GM19324 (cell line): ENCODE data around the gene ITGB4.

Experiments
- ATAC-seq: cut with Tn5 transposase; IDR thresholded peaks from one replicate; pipeline ENCODE4 v1.9.1; 2021; ENCODE audit warnings: mild to moderate bottlenecking, moderate library complexity; ENCODE audit not compliant: unreplicated experiment, low FRiP score

Gene ITGB4

DNA sequence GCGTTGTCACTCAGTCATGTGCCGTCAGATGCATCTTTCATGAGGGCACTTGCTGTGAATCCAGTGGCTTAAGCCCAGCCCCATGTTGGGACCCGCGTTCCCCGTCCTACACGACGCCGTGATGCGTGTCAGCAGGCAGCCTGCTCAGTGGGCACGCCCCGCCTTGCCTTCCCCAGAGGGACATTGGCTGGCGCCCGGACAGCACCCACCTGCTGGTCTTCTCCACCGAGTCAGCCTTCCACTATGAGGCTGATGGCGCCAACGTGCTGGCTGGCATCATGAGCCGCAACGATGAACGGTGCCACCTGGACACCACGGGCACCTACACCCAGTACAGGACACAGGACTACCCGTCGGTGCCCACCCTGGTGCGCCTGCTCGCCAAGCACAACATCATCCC is 8.8 kb downstream of the ITGB4 start:
- ATAC-seq: no peak

DNA sequence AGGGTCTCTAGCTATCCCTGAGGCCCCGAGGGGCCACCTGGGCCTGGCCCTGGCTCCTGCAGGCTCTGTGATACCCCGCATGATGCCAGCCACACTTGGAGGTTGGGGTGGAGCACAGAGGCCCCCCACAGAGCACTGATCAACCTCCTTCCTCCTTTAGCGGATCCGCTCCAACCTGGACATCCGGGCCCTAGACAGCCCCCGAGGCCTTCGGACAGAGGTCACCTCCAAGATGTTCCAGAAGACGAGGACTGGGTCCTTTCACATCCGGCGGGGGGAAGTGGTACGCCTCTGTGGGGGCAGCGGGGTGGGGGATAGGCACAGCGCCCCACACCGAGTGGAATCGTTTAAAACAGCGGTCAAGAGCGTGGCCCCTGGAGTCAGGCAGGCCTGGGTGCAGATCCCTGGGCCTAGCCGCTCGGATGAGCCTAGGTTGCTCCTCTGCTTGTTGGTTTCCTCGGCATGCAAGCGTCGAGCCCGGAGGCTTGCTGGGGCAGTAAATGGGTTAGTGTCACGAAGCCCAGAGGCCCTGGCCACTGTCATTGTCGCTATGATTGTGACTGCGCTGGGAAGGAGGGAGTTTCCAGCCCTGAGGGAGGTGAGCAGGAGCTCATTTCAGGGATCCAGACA is 9.9 kb downstream of the ITGB4 start:
- ATAC-seq: no peak

DNA sequence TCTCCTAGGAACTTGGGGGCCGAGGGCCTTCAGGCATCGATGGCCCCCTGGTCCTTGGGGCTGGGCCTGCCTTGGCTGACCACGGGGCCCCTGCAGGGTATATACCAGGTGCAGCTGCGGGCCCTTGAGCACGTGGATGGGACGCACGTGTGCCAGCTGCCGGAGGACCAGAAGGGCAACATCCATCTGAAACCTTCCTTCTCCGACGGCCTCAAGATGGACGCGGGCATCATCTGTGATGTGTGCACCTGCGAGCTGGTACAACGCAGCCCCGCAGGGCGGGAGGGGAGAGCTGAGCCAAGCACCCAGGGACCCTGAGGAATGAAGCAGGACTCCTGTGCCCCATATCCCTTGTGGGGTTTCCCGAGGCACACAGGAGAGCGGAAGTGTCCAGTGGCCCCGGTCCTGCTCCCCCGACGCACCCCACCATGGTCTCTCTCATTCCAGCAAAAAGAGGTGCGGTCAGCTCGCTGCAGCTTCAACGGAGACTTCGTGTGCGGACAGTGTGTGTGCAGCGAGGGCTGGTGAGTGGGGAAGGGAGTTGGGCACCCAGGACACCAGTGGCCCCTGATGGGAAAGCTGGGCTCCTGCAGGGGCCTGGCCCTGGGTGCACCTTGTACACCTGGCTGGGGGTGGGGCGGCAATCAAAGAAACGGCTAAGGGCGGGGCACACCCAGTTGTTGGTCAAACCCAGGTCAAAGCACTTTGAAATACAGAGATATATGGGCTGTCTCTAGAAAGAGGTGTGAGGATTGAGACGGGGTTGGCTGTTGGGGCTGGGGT is 10.6 kb downstream of the ITGB4 start:
- no peak for ATAC-seq

GRCh38 chr17:75733471-75733870 is 12.2 kb downstream of the ITGB4 start:
- ATAC-seq: no peak

- ATAC-seq: no peak
These were observed 13.5 kb downstream of the ITGB4 start for GRCh38 chr17:75734674-75735294.

DNA sequence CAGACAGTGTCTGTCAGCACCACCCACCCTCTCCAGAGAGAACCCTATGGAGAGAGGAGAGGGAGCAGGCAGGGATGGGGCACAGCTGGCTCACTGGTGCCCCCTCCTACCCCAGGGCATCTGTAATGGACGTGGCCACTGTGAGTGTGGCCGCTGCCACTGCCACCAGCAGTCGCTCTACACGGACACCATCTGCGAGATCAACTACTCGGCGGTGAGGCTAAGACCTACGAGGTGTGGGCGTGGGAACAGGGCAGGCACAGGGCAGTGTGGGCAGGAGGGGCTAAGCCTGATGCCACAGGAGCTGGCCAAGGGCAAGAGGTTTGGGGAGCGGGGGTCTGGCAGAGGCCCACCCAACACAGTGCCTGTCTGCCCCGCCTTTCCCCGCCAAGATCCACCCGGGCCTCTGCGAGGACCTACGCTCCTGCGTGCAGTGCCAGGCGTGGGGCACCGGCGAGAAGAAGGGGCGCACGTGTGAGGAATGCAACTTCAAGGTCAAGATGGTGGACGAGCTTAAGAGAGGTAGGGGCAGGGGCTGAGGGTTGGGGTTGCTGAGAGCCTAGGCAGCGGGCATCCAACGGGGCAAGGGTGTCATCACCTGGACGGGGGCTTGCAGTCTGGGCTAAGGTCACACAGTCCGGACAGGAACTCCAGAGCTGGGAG is 15.0 kb downstream of the ITGB4 start:
- ATAC-seq: no peak

DNA sequence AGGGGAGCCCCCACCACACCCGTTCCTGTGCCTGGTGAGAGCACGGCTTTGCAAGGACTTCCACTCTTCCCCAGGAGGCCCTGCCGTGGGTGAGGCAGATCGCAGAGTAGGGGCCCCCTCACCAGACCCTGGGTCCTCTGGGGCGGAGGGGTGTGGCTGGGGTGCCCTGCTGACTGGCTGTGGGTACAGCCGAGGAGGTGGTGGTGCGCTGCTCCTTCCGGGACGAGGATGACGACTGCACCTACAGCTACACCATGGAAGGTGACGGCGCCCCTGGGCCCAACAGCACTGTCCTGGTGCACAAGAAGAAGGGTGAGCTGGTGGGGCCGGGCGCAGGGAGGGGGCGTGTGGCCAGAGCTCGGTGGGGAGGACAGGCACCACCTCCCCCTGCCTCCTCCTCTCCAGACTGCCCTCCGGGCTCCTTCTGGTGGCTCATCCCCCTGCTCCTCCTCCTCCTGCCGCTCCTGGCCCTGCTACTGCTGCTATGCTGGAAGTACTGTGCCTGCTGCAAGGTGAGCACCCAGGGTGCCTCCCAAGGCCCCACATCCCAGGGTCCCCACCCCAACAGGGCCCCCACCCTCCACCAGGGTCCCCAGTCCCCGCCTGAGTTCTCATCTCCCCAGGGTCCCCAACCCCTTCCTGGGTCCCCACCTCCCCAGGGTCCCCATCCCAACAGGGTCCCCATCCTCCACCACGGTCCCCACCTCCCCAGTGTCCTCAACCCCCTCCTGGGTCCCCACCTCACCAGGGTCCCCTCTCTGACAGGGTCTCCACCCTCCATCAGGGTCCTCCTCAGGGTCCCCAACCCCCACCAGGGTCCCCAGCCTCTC is 16.1 kb downstream of the ITGB4 start:
- no peak for ATAC-seq

GRCh38 chr17:75738218-75738802 is 17.1 kb downstream of the ITGB4 start:
- no peak for ATAC-seq

GRCh38 chr17:75739174-75739573 is 17.9 kb downstream of the ITGB4 start:
- ATAC-seq: no peak

DNA sequence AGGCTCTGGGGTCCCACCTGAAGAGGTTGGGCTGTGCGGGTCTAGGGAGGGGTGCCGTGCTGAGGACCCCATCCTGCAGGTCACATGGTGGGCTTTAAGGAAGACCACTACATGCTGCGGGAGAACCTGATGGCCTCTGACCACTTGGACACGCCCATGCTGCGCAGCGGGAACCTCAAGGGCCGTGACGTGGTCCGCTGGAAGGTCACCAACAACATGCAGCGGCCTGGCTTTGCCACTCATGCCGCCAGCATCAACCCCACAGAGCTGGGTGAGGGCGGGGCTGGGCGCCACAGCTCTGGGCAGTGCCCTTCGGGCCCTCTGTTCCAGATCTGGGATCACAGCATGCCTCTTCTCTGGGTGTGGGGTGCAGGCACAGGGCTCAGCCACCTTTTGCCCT is 18.5 kb downstream of the ITGB4 start:
- ATAC-seq: no peak

DNA sequence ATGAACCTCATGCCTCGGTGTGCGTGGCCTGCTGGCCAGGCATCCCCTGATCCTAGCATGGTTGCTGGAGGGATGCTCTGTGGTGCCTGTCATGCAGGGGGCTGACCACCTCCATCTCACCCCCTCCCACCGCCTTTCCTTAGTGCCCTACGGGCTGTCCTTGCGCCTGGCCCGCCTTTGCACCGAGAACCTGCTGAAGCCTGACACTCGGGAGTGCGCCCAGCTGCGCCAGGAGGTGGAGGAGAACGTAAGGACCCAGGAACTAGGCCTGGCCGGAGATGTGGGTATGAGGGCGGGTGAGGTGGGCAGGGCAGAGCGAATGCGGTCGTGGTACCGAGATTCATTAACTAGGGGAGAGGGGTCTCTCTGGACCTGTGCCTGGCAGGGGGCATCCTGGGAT is 19.0 kb downstream of the ITGB4 start:
- ATAC-seq: no peak

DNA sequence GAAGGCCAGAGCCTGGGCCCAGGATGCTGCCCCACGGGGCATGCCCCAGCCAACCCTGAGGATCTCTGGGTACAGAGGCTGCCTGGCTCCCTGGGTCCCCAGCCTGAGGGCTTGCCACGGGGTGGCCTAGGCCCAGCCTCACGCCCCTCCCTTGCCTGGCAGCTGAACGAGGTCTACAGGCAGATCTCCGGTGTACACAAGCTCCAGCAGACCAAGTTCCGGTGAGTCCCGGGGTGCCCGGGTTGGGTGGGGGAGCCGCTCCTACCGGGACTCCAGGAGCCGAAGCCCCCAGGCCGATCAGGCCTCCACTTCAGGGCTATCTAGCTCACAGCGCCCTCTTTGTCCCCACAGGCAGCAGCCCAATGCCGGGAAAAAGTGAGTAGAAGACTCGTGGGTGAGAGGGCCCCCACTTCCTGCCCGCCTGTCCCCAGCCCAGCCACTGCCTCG is 19.4 kb downstream of the ITGB4 start:
- no peak for ATAC-seq

- no peak for ATAC-seq
These were observed 21.1 kb downstream of the ITGB4 start for GRCh38 chr17:75742337-75742736.

GRCh38 chr17:75743625-75744206 is 22.5 kb downstream of the ITGB4 start:
- ATAC-seq: no peak

DNA sequence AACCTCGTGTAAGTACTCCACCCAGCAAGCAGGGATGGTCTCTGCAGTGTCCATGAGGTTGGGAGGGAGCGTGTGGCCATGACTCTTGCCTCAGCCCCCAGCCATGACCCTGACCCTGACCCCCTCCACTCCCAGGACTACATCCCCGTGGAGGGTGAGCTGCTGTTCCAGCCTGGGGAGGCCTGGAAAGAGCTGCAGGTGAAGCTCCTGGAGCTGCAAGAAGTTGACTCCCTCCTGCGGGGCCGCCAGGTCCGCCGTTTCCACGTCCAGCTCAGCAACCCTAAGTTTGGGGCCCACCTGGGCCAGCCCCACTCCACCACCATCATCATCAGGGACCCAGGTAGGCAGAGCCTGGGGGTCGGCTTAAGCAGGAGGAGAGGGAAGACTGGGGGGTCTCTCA is 27.4 kb downstream of the ITGB4 start:
- ATAC-seq: no peak

- no peak for ATAC-seq
These were observed 28.5 kb downstream of the ITGB4 start for GRCh38 chr17:75749545-75750389.

GRCh38 chr17:75750661-75751423 is 29.6 kb downstream of the ITGB4 start:
- ATAC-seq: no peak
